ENCODE data around the gene LCE4A.
"Not testable (repeated sequence)": the region's sequence is repeated elsewhere in the genome, so short reads cannot be mapped to it uniquely, and the experiment has no call there.

The LCE4A gene, protein sequence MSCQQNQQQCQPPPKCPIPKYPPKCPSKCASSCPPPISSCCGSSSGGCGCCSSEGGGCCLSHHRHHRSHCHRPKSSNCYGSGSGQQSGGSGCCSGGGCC

DNA sequence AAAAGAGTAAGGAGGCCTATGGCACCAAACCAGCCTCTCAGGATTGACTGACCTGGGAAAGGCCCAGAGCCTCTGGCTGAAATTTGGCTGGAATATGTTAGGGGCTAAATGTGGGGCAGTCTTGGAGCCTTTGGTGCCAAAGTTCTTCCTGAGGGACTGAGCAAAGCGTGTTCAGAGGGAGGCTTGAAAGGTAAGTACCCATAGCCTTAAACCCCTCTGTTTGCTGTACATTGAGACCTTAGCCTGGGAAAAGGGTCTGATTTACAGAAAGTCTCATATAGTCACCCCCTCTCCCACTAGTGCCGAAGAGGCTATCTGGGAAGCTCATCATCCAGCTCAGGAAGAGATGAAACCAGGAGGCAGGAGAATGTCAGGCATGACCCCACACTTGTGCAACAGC, at the start of gene LCE4A:
LCE4A (plus strand) TSS at position 301 of the 400 bp plus-strand sequence. CDS start 916 bp downstream, outside the sequence.
- DNase-seq (ENCODE audit: low read depth in 2 of 2): no peak

- DNase-seq (ENCODE audit: low read depth in 2 of 2): no peak
Observed at GRCh38 chr1:152658649-152659048, 49.3 kb upstream of the LCE4A start.

- no peak for DNase-seq (ENCODE audit: low read depth in 2 of 2)
Observed at GRCh38 chr1:152663098-152663497, 44.9 kb upstream of the LCE4A start, which contains the start of gene LCE2D. TSS of gene LCE2D (plus strand) at chr1:152663380. CDS start at chr1:152664106, 726 bp downstream.

- DNase-seq (ENCODE audit: low read depth in 2 of 2): not testable (repeated sequence)
Observed at GRCh38 chr1:152666171-152666570, 41.8 kb upstream of the LCE4A start.

DNA sequence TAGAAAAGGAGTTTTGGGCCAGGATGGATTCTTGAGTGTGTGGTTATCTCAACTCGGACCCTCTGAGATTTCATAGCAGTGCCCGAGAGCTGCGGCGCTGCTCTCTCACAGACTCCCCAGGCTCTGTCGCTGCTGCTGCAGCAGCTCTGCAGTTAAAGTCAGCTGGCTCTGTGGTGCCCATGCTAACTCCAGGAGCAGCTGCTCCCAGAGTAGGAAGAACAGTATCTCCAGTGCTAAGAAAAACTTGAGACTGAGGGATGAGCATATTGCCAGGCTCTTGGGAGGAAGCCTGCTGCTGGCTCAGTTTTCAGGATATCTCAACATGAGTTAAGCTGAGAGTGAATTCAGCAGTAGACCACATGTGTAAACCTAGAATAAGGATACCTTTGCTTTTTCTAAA, 40.3 kb upstream of the LCE4A start:
- no peak for DNase-seq (ENCODE audit: low read depth in 2 of 2)

- no peak for DNase-seq (ENCODE audit: low read depth in 2 of 2)
Observed at GRCh38 chr1:152673016-152673415, 34.9 kb upstream of the LCE4A start.

DNA sequence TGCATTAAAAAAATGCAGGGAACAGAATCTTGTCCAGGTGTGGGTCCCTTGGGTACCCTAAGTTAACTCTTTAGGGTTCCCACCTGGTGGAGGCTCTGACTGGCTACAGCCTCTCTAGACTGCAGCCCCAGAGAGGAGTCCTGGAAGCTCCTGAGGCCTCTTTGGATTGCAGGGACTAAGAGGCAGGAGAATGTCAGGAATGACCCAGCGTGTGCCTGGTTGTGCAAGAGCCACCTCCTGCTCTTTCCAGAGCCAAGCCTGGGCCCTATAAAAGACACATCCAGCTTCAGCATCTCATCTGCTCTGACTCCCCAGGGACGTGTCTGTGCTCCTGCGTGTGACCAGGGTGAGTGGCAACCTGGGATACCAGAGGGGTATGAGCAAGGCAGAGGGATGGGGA, 33.0 kb upstream of the LCE4A start, which contains the start of gene LCE2C:
LCE2C (plus strand) TSS at position 297 of the 400 bp plus-strand sequence. CDS start 737 bp downstream, outside the sequence.
- not testable (repeated sequence) for DNase-seq (ENCODE audit: low read depth in 2 of 2)

GRCh38 chr1:152679459-152679858, 28.5 kb upstream of the LCE4A start:
- DNase-seq (ENCODE audit: low read depth in 2 of 2): no peak

GRCh38 chr1:152681616-152682015, 26.3 kb upstream of the LCE4A start:
- DNase-seq (ENCODE audit: low read depth in 2 of 2): no peak

- no peak for DNase-seq (ENCODE audit: low read depth in 2 of 2)
Observed at GRCh38 chr1:152683846-152684245, 24.1 kb upstream of the LCE4A start.

DNA sequence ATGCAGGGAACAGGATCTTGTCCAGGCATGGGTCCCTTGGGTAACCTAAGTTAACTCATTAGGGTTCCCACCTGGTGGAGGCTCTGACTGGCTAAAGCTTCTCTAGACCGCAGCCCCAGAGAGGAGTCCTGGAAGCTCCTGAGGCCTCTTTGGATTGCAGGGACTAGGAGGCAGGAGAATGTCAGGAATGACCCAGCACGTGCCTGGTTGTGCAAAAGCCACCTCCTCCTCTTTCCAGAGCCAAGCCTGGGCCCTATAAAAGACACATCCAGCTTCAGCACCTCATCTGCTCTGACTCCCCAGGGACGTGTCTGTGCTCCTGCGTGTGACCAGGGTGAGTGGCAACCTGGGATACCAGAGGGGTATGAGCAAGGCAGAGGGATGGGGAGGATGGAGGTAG, 22.1 kb upstream of the LCE4A start, which contains the start of gene LCE2B:
LCE2B (plus strand) TSS at position 301 of the 400 bp plus-strand sequence. CDS start 721 bp downstream, outside the sequence.
- not testable (repeated sequence) for DNase-seq (ENCODE audit: low read depth in 2 of 2)

DNA sequence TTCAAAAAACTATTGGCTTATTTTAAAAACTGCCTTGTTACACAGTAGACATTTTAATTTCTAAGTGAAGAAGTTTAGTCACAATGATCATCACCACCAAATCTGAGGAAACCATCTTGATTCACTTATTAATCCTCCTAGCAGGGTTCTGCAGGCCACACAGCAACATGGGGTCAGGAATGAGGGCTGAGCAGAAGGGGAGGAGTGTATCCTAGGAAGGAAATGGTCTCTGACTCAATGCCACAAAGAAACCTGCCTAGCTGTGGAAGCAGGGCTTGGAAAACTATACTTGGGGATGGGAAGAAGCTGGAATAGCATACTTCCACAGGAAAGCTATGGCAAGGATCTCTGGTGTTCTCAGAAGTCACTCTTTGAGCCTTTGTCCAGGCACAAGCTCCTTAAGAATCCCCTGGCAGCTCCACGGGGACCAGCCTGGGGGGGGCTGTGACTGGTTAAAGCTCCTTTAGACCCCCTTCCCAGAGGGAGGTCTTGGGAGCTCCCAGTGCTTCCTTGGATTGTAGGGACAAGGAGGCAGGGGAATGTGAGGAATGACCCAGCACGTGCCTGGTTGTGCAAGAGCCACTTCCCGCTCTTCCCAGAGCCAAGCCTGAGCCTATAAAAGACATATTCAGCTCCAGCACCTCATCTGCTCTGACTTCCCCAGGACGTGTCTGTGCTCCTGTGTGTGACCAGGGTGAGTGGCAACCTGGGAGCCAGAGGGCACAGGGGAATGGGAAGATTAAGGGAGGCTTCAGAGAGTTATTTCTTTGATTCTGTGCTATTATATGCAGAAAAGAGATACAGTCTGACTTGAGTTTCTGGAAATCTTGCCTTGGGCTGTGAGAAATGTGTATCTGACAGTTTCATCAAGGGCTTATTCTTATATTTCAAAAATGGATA, 10.0 kb upstream of the LCE4A start, which contains the start of gene LCE2A:
LCE2A (plus strand) TSS at position 645 of the 900 bp plus-strand sequence. CDS start 557 bp downstream, outside the sequence.
- no peak for DNase-seq (ENCODE audit: low read depth in 2 of 2)

GRCh38 chr1:152699746-152700145, 8.2 kb upstream of the LCE4A start:
- no peak for DNase-seq (ENCODE audit: low read depth in 2 of 2)

GRCh38 chr1:152718238-152718637, 10.3 kb downstream of the LCE4A start:
- no peak for DNase-seq (ENCODE audit: low read depth in 2 of 2)

DNA sequence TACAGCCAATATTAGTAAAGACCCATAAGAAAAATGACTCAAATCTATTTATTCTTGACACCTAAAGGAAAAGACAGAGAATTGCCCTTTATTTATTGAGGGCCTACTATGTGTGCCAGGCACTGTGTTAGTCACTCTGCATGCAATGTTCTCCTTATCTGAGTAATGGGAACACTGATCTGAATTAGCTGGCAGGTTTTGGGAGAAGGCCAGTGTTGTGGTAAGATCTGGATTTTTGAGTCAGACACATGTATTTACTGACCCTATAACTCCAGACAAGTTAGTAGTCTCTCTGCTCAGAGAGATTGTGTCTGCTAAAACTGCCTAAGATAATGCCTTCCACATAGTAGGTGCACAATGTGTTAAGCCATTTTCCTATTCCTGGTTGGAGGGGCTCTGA, 17.3 kb downstream of the LCE4A start:
- no peak for DNase-seq (ENCODE audit: low read depth in 2 of 2)

- no peak for DNase-seq (ENCODE audit: low read depth in 2 of 2)
Observed at GRCh38 chr1:152728986-152729385, 21.0 kb downstream of the LCE4A start.

DNA sequence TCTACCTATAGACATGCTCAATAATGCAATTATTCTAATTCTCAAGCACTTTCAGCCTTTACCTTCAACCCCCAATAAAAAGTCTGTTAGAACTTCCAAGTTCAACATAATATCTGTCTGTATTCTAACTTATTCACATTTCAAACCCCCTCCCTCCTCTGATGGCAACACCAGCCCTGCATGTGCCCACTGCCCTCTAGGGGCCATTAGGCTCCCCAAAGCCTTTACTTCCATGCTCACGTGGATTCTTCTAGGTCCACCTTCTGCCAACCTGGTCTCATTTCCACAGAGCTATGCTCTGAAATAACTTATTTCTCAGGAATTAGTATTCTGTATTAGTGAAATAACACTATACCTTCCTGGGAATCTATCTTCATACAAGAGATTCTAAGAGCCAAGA, 27.7 kb downstream of the LCE4A start:
- no peak for DNase-seq (ENCODE audit: low read depth in 2 of 2)

DNA sequence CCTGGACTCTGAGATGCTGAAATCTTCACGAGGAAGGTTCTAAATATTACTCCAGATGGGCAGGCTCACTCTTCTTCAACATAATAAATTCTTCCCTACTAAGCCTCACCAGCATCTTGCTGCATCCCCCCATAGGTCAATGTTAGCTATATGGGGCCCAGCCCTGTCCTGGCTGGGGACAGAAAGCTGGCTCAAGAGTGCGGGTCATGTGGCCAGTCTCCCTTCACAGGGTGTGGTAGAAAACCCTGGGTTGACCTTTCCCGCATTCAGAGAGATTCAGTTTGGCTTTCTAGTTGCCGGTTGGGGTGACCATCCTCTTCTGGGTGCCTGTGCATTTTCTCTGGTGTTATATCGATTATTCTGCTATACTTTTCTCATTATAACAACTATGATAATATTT, 30.0 kb downstream of the LCE4A start:
- DNase-seq (ENCODE audit: low read depth in 2 of 2): no peak

GRCh38 chr1:152739841-152740240, 31.9 kb downstream of the LCE4A start:
- DNase-seq (ENCODE audit: low read depth in 2 of 2): no peak

GRCh38 chr1:152741656-152742055, 33.7 kb downstream of the LCE4A start:
- DNase-seq (ENCODE audit: low read depth in 2 of 2): no peak

- no peak for DNase-seq (ENCODE audit: low read depth in 2 of 2)
Observed at GRCh38 chr1:152743371-152744145, 35.6 kb downstream of the LCE4A start.

- DNase-seq (ENCODE audit: low read depth in 2 of 2): no peak
Observed at GRCh38 chr1:152745289-152745704, 37.3 kb downstream of the LCE4A start.
